Thoracic aorta (tissue), 2 donors: ENCODE data around the gene MTAP. TPM values are rescaled to one million over a fixed set of nuclear protein-coding genes. Genes with fewer than 3 reads are reported as not detected.

Experiments used
- ATAC-seq: fragments of 150-250 bp; one replicate; pipeline ENCODE4 v1.8.0; 2017; ENCODE audit warnings: low read depth; ENCODE audit not compliant: insufficient number of reproducible peaks, low FRiP score
- DNase-seq: peaks from one replicate; pipeline ENCODE4 v3.0.0-alpha.2; 2020; ENCODE audit warnings: low spot score
- H3K27ac ChIP-seq, 2 donors: fragments of 200-600 bp; sonication (generic); 1 replicate in 1 of 2; 2 replicates in 1 of 2; pipeline ENCODE4 v1.5.1; 2016; ENCODE audit warnings: mild to moderate bottlenecking in 2 of 2, moderate library complexity in 2 of 2
- H3K27me3 ChIP-seq: fragments of 200-600 bp; sonication (generic); replicated peaks from 2 replicates; pipeline ENCODE4 v1.6.0; 2016; ENCODE audit warnings: mild to moderate bottlenecking; ENCODE audit not compliant: insufficient read depth
- H3K36me3 ChIP-seq: fragments of 200-600 bp; sonication (generic); one replicate; pipeline ENCODE4 v1.5.1; 2016
- H3K4me1 ChIP-seq, 2 donors: fragments of 200-600 bp; sonication (generic); 1 replicate in 1 of 2; 2 replicates in 1 of 2; pipeline versions ENCODE4 v1.5.1 to v1.6.0; 2016; ENCODE audit warnings: low read depth in 2 of 2, mild to moderate bottlenecking in 1 of 2; ENCODE audit not compliant: control insufficient read depth in 1 of 2
- H3K4me3 ChIP-seq: fragments of 200-600 bp; sonication (generic); 2 replicates; pipeline ENCODE4 v1.5.1; 2016; ENCODE audit warnings: mild to moderate bottlenecking
- H3K9me3 ChIP-seq: fragments of 200-600 bp; sonication (generic); 2 replicates; pipeline ENCODE4 v1.5.1; 2016
- CTCF ChIP-seq: fragments of 200-600 bp; sonication (generic); IDR thresholded peaks from one replicate; pipeline ENCODE4 v1.5.1; 2019; ENCODE audit warnings: antibody characterized with exemption
- total RNA-seq, 2 donors: library from RNA; depleted of rRNA; stranded (reverse); fragments of >200 nt; gene quantifications; one replicate each; pipeline versions ENCODE4 v1.1.0 to v1.2.3, GENCODE V29; 2016

MTAP gene
- total RNA-seq, 2 donors from 2014 or later: 16.9 to 26.2 TPM

GRCh38 chr9:21778304-21778703 is 24.1 kb upstream of the MTAP start:
- ATAC-seq: no peak
- H3K36me3 ChIP-seq: no peaks in the 10 kb centered on the region
- DNase-seq: no peak
- no peaks in the 10 kb centered on the region for H3K27me3 ChIP-seq
- no peak overlapping the region for H3K4me3 ChIP-seq
- no peaks in the 10 kb centered on the region for H3K4me1 ChIP-seq
- H3K27ac ChIP-seq: no peak overlapping the region
- H3K9me3 ChIP-seq: no peaks in the 10 kb centered on the region
- TF ChIP-seq CTCF: no peak

- H3K36me3 ChIP-seq: no peaks in the 10 kb centered on the region
- H3K27ac ChIP-seq: no peak overlapping the region
- no peaks in the 10 kb centered on the region for H3K9me3 ChIP-seq
- TF ChIP-seq CTCF: no peak
- no peaks in the 10 kb centered on the region for H3K4me1 ChIP-seq
- ATAC-seq (no peak), DNase-seq (no peak)
- H3K4me3 ChIP-seq: no peak overlapping the region
- H3K27me3 ChIP-seq: no peaks in the 10 kb centered on the region
Observed at GRCh38 chr9:21779397-21779796, 23.0 kb upstream of the MTAP start.

GRCh38 chr9:21781656-21782055 is 20.8 kb upstream of the MTAP start:
- no peaks in the 10 kb centered on the region for H3K36me3 ChIP-seq
- ATAC-seq: no peak
- no peak for TF ChIP-seq CTCF
- no peak overlapping the region for H3K4me3 ChIP-seq
- no peaks in the 10 kb centered on the region for H3K4me1 ChIP-seq
- no peak for DNase-seq
- no peaks in the 10 kb centered on the region for H3K27me3 ChIP-seq
- no peaks in the 10 kb centered on the region for H3K9me3 ChIP-seq
- H3K27ac ChIP-seq: no peak overlapping the region

- TF ChIP-seq CTCF: no peak
- H3K27me3 ChIP-seq: no peaks in the 10 kb centered on the region
- H3K36me3 ChIP-seq: no peaks in the 10 kb centered on the region
- no peak overlapping the region for H3K27ac ChIP-seq
- no peaks in the 10 kb centered on the region for H3K4me1 ChIP-seq
- H3K4me3 ChIP-seq: no peak overlapping the region
- no peaks in the 10 kb centered on the region for H3K9me3 ChIP-seq
- no peak for DNase-seq
- ATAC-seq: no peak
Observed at GRCh38 chr9:21782205-21782604, 20.2 kb upstream of the MTAP start.

- no peak for TF ChIP-seq CTCF
- no peaks in the 10 kb centered on the region for H3K9me3 ChIP-seq
Observed at GRCh38 chr9:21788752-21789151, 13.7 kb upstream of the MTAP start.

More at GRCh38 chr9:21788752-21789151, 13.7 kb upstream of the MTAP start:
- H3K27ac ChIP-seq: no peak overlapping the region
- H3K27me3 ChIP-seq: no peaks in the 10 kb centered on the region
- H3K4me1 ChIP-seq: no peaks in the 10 kb centered on the region
- no peak overlapping the region for H3K4me3 ChIP-seq
- no peak for ATAC-seq
- DNase-seq: no peak
- no peaks in the 10 kb centered on the region for H3K36me3 ChIP-seq
